Fibroblast of skin of right quadriceps (primary cell): Measurements from ENCODE around the gene RGP1.

Source experiments
- DNase-seq: peaks from one replicate; pipeline ENCODE4 v3.0.0-alpha.2; 2013

RGP1 gene

GRCh38 chr9:35723426-35723825, 25.7 kb upstream of the RGP1 start:
- no peak for DNase-seq

GRCh38 chr9:35723908-35724307, 25.2 kb upstream of the RGP1 start:
- no peak for DNase-seq

GRCh38 chr9:35725362-35725761, 23.7 kb upstream of the RGP1 start:
- no peak for DNase-seq

- DNase-seq = peak; percentile 26
Observed at GRCh38 chr9:35726931-35727330, 22.2 kb upstream of the RGP1 start.

GRCh38 chr9:35727676-35728040, 21.4 kb upstream of the RGP1 start:
- DNase-seq = no peak

- DNase-seq = peak; percentile 96
Observed at GRCh38 chr9:35728041-35728971, 20.8 kb upstream of the RGP1 start.

GRCh38 chr9:35729101-35729500, 20.0 kb upstream of the RGP1 start:
- no peak for DNase-seq

GRCh38 chr9:35729700-35730485, 19.2 kb upstream of the RGP1 start:
- peak; percentile 92 for DNase-seq

GRCh38 chr9:35730486-35730854, 18.6 kb upstream of the RGP1 start:
- no peak for DNase-seq

- DNase-seq = no peak
Observed at GRCh38 chr9:35731415-35732184, 17.5 kb upstream of the RGP1 start.

- peak; percentile 99 for DNase-seq
Observed at GRCh38 chr9:35732185-35732799, 16.8 kb upstream of the RGP1 start, which contains the start of the genes CREB3 and TLN1. CREB3 (plus strand) TSS chr9:35732666; CDS start chr9:35732773, 107 bp downstream. TLN1 (minus strand) TSS chr9:35732195; CDS start chr9:35725694, 6,501 bp downstream.

- peak; percentile 63 for DNase-seq
Observed at GRCh38 chr9:35732800-35733541, 16.1 kb upstream of the RGP1 start.

GRCh38 chr9:35734096-35734495, 15.0 kb upstream of the RGP1 start:
- no peak for DNase-seq

- DNase-seq = peak; percentile 69
Observed at GRCh38 chr9:35736201-35736633, 12.9 kb upstream of the RGP1 start.

GRCh38 chr9:35737143-35737542, 11.9 kb upstream of the RGP1 start:
- DNase-seq = no peak

GRCh38 chr9:35738186-35738585, 10.9 kb upstream of the RGP1 start:
- no peak for DNase-seq

- DNase-seq = no peak
Observed at GRCh38 chr9:35738924-35739323, 10.2 kb upstream of the RGP1 start.

GRCh38 chr9:35740243-35740642, 8.8 kb upstream of the RGP1 start:
- DNase-seq = no peak

GRCh38 chr9:35741740-35742139, 7.3 kb upstream of the RGP1 start:
- DNase-seq = no peak

- no peak for DNase-seq
Observed at GRCh38 chr9:35743452-35743851, 5.6 kb upstream of the RGP1 start.

- no peak for DNase-seq
Observed at GRCh38 chr9:35743880-35744518, 5.1 kb upstream of the RGP1 start.
